Measurements from ENCODE around the gene DOHH. TPM values are rescaled to one million over a fixed set of nuclear protein-coding genes. Genes with fewer than 3 reads are reported as not detected.

The DOHH gene
- total and polyA plus RNA-seq, 9 of the 15 experiments (the other 6 are each of a cell fraction or from before 2014, with no cell fraction given): 0.14 to 47.2 (median 5.1) TPM

DNA sequence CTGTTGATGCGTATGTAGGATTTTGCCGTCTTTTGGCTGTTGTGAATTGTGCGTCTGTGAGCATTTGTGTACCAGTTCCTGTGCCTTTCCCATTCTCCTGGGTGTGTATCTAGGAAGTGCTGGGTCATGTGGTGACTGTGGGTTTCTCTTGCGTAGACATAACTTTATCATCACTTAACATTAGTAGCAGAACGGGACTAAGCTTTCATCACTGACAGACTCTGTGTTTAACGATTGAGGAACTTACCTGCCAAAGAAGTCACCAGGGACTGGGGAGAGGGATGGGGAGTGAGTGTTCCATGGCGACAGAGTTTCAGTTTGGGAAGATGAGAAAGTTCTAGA is 20.6 kb upstream of the DOHH start (continued):
- 0 out of 2 replicates have a peak, but pooled peaks have one; percentile 8 for TF ChIP-seq USF2 (CRISPR knock-in tag; IDR thresholded peaks at IDR 0.05)
- no peak for TF ChIP-seq ZBTB5 (IDR thresholded peaks at IDR 0.05)
- no peak for TF ChIP-seq ZNF76 (CRISPR knock-in tag; IDR thresholded peaks at IDR 0.05; ENCODE audit: borderline replicate concordance)
- no peak for TF ChIP-seq PHTF2 (CRISPR knock-in tag; IDR thresholded peaks at IDR 0.05)
- no peak for TF ChIP-seq ZZZ3 (IDR thresholded peaks at IDR 0.05)
- TF ChIP-seq TSC22D4 (tag; IDR thresholded peaks at IDR 0.05): no peak
- TF ChIP-seq GTF2E2 (tag; IDR thresholded peaks at IDR 0.05): no peak
- TF ChIP-seq MAFG (tag; conservative IDR thresholded peaks at IDR 0.05): peak; percentile 79
- TF ChIP-seq, protein P1, sequence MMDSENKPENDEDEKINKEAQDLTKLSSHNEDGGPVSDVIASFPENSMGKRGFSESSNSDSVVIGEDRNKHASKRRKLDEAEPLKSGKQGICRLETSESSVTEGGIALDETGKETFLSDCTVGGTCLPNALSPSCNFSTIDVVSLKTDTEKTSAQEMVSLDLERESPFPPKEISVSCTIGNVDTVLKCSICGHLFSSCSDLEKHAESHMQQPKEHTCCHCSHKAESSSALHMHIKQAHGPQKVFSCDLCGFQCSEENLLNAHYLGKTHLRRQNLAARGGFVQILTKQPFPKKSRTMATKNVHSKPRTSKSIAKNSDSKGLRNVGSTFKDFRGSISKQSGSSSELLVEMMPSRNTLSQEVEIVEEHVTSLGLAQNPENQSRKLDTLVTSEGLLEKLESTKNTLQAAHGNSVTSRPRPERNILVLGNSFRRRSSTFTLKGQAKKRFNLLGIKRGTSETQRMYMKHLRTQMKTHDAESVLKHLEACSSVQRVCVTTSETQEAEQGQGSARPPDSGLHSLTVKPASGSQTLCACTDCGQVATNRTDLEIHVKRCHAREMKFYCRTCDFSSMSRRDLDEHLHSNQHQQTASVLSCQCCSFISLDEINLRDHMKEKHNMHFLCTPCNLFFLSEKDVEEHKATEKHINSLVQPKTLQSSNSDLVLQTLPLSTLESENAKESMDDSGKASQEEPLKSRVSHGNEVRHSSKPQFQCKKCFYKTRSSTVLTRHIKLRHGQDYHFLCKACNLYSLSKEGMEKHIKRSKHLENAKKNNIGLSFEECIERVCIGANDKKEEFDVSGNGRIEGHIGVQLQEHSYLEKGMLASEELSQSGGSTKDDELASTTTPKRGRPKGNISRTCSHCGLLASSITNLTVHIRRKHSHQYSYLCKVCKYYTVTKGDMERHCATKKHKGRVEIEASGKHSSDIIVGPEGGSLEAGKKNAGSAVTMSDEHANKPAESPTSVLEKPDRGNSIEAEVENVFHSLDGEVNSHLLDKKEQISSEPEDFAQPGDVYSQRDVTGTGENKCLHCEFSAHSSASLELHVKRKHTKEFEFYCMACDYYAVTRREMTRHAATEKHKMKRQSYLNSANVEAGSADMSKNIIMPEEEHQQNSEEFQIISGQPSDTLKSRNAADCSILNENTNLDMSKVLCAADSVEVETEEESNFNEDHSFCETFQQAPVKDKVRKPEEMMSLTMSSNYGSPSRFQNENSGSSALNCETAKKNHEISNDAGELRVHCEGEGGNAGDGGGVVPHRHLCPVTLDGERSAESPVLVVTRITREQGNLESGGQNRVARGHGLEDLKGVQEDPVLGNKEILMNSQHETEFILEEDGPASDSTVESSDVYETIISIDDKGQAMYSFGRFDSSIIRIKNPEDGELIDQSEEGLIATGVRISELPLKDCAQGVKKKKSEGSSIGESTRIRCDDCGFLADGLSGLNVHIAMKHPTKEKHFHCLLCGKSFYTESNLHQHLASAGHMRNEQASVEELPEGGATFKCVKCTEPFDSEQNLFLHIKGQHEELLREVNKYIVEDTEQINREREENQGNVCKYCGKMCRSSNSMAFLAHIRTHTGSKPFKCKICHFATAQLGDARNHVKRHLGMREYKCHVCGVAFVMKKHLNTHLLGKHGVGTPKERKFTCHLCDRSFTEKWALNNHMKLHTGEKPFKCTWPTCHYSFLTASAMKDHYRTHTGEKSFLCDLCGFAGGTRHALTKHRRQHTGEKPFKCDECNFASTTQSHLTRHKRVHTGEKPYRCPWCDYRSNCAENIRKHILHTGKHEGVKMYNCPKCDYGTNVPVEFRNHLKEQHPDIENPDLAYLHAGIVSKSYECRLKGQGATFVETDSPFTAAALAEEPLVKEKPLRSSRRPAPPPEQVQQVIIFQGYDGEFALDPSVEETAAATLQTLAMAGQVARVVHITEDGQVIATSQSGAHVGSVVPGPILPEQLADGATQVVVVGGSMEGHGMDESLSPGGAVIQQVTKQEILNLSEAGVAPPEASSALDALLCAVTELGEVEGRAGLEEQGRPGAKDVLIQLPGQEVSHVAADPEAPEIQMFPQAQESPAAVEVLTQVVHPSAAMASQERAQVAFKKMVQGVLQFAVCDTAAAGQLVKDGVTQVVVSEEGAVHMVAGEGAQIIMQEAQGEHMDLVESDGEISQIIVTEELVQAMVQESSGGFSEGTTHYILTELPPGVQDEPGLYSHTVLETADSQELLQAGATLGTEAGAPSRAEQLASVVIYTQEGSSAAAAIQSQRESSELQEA (IDR thresholded peaks at IDR 0.05; ENCODE audit: low read depth): no peak
- peak; percentile 62 for TF ChIP-seq TCF3 (CRISPR knock-in tag; IDR thresholded peaks at IDR 0.05)
- TF ChIP-seq LARP7 (IDR thresholded peaks at IDR 0.05): no peak
- TF ChIP-seq SMC3 (conservative IDR thresholded peaks at IDR 0.05; ENCODE audit: insufficient read depth, low read depth, low read length): no peak
- TF ChIP-seq NCOA1 (IDR thresholded peaks at IDR 0.05; ENCODE audit: low read depth): 0 out of 2 replicates have a peak, but pooled peaks have one; percentile 9
- TF ChIP-seq, protein P2, sequence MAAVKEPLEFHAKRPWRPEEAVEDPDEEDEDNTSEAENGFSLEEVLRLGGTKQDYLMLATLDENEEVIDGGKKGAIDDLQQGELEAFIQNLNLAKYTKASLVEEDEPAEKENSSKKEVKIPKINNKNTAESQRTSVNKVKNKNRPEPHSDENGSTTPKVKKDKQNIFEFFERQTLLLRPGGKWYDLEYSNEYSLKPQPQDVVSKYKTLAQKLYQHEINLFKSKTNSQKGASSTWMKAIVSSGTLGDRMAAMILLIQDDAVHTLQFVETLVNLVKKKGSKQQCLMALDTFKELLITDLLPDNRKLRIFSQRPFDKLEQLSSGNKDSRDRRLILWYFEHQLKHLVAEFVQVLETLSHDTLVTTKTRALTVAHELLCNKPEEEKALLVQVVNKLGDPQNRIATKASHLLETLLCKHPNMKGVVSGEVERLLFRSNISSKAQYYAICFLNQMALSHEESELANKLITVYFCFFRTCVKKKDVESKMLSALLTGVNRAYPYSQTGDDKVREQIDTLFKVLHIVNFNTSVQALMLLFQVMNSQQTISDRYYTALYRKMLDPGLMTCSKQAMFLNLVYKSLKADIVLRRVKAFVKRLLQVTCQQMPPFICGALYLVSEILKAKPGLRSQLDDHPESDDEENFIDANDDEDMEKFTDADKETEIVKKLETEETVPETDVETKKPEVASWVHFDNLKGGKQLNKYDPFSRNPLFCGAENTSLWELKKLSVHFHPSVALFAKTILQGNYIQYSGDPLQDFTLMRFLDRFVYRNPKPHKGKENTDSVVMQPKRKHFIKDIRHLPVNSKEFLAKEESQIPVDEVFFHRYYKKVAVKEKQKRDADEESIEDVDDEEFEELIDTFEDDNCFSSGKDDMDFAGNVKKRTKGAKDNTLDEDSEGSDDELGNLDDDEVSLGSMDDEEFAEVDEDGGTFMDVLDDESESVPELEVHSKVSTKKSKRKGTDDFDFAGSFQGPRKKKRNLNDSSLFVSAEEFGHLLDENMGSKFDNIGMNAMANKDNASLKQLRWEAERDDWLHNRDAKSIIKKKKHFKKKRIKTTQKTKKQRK (IDR thresholded peaks at IDR 0.05; ENCODE audit: borderline replicate concordance, low read depth, low read length): no peak
